GM12864 (cell line): Measurements from ENCODE around the gene GPR152.
A peak's percentile ranks its signal among the peaks of the same experiment; 100 is the strongest.

Source experiments
- DNase-seq: peaks from one replicate; pipeline ENCODE4 v3.0.0-alpha.2; 2011; ENCODE audit warnings: low read depth
- H3K4me3 ChIP-seq: 2 replicates; pipeline ENCODE4 v1.5.1; 2011; ENCODE audit warnings: mild to moderate bottlenecking, low read depth, low read length, control low read depth
- TF ChIP-seq, protein P1 (sequence below): IDR thresholded peaks from 2 replicates; pipeline ENCODE4 v1.5.1; 2011; ENCODE audit warnings: low read depth, mild to moderate bottlenecking, moderate library complexity, low read length, control low read depth, inconsistent platforms; ENCODE audit errors: missing control alignments

GPR152 gene

DNA sequence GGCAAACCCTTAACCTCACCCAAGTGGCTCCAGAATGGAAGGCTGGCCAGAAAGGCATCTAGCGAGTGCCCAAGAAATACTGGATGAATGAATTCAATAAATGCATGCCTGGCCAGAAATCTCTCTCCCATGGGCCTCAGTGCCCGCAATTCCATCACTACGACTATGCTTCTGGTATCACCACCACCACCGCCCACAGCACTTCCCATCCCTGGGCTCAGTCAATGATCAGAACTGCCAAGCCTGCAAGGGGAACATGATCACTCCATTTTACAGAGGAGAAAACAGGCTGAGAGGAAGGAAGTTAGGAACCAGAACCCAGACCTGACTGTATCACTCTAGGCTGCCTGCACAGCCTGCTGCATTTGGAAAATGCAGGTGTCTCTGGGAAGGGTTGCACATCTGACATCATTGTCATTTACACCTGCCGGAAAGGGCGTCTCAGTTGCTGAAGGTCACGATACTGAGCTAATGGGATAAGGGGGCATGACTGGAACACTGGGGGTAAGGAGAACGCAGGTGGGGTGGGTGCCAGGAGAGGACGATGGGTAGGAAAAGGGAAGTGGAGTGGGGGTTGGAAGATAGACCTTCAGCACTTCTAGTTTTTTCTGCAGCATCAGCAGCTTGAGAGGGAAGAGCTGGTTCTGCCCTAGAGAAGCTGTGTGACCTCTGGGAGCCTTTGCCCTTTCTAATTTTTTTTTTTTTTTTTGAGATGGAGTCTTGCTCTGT, 3.2 kb downstream of the GPR152 start:
- no peak for DNase-seq
- TF ChIP-seq, protein P1, sequence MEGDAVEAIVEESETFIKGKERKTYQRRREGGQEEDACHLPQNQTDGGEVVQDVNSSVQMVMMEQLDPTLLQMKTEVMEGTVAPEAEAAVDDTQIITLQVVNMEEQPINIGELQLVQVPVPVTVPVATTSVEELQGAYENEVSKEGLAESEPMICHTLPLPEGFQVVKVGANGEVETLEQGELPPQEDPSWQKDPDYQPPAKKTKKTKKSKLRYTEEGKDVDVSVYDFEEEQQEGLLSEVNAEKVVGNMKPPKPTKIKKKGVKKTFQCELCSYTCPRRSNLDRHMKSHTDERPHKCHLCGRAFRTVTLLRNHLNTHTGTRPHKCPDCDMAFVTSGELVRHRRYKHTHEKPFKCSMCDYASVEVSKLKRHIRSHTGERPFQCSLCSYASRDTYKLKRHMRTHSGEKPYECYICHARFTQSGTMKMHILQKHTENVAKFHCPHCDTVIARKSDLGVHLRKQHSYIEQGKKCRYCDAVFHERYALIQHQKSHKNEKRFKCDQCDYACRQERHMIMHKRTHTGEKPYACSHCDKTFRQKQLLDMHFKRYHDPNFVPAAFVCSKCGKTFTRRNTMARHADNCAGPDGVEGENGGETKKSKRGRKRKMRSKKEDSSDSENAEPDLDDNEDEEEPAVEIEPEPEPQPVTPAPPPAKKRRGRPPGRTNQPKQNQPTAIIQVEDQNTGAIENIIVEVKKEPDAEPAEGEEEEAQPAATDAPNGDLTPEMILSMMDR = no peak
- no peak overlapping the region for H3K4me3 ChIP-seq

DNA sequence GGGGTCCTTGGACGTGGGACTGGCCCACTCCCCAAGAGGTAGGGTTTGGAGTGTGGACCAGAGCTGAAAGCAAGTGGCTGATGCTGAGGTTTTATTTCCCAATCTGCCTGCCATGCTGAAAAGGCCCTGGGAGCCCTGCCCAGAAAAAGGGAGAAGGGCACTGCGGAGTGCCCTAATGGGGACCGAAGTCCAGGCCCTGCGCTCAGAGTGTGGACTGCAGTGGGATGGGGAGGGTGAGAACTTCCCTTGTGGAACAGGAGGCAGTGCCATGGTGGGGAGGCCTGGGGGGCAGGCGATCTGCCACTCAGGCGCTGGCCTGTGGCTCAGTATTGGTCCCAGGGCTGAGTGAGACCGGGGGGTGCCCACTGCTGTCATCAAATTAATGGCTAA, 4.3 kb downstream of the GPR152 start:
- DNase-seq = no peak
- H3K4me3 ChIP-seq = no peak overlapping the region
- TF ChIP-seq, protein P1 = no peak

DNA sequence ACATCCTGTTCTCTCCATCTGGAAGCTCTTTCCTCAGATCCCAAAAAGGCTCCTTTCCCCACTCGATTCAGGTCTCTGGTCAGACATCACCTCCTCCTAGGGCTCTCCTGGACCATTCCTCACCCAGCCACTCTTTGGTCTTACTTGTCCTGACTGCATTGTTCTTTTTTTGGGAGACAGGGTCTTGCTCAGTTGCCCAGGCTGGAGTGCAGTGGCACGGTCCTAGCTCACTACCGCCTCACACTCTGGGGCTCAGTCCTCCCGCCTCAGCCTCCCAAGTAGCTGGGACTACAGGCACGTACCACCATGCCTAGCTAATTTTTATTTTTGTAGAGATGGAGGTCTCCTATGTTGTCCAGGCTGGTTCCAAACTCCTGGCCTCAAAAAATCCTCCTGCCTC, 7.0 kb downstream of the GPR152 start:
- TF ChIP-seq, protein P1 = no peak
- H3K4me3 ChIP-seq = no peak overlapping the region
- no peak for DNase-seq

DNA sequence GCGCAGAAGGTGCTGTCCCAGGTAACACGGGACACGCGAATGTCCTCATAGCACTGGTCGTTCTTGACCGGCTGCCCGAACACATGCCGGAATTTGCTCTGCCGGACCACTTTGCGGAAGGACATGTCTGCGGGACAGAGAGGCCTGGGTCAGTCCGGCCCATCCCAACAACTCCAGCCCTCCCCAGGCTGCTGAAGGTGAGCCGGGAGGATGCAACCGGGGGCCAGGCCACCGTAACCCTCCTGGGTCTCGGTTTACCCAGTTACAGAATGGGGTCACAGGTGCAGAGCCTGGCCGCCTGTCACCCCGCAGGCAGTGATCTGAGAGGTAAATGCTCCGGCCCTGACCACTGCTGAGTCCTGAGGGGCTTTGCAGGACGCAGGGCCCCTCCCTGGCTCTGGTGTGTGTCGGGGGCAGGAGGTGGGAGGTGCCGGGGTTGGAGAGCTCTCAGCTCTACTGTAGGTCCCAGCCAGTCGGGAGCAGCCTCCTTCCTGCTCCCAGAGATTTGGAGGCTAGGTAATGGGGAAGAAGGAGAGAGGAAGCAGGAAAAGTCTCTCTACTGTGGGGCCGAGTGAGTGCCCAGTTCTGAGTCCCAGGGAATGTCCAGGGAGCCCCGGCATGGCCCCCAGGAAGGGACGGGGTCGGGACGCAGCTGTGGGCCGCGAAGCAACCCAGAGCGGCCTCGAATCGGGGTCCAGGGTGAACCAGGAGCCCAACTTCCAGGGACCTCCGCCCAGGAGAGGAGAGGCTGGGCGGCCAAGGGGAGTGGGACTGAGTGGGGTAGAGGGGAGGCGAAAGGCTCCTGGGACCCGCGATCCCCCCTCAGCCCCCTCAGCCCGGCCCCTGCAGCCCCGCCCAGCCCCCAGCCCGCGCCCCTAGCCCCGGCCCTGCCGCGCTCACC, 9.8 kb downstream of the GPR152 start:
- TF ChIP-seq, protein P1 = no peak
- DNase-seq = no peak
- H3K4me3 ChIP-seq = peak overlapping the region; percentile 40

DNA sequence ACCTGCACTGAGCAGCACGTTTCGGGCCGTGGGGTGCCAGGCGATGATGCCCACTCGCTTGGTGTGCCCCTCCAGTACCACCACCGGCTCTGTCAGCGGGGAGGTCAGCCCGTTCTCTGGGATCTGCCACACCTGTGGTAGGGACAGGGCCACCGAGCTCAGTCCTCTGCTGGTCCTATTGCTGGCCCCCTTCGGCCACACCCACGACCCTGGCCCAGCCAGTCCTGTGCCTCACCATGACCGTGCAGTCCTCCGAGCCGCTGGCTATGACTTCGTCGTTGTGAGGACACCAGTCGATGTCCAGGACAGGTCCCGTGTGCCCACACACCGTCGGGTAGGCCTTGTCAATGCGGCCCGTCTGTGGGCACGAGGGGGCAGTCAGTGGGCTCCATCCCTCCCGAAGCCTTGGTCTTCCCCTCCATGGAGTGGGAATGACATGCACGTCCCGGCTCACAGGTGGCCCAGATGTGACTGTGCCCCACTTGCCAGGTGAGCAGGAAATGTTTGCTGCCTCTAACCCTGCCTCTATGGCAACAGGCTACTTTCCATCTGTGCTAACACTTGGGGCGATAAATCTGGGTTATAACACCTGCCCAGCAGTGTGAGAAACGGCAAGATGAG, 10.7 kb downstream of the GPR152 start:
- no peak overlapping the region for H3K4me3 ChIP-seq
- DNase-seq = no peak
- TF ChIP-seq, protein P1 = no peak

DNA sequence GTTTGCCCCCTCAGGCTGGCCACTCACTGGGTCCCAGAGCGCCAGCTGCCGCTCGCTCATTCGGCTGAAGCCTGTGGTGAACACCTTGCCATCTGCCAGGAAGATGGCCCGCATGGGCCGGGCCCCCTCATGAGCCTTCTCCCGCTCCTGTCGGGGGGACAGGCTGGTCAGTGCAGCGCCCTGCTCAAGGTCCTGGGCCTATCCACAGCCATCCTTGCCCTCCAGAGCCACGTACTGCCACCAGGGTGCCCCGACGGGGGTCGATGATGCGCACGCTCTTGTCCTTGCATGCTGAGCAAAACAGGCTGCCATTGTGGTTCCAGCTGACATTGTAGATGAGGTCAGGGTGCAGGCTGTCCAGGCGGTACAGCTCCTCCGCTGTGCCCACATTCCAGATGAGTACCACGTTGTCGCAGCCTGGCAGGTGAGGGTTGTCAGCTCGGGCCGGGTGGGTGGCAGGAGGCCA, 11.4 kb downstream of the GPR152 start:
- TF ChIP-seq, protein P1 = no peak
- no peak overlapping the region for H3K4me3 ChIP-seq
- no peak for DNase-seq
